MCF 10A (cell line): Measurements from ENCODE around the gene ZBTB7C. TPM values are rescaled to one million over a fixed set of nuclear protein-coding genes. Genes with fewer than 3 reads are reported as not detected.

ENCODE experiments used
- BruUV-seq: library from RNA; stranded (reverse); fragments of 400-500 nt; replicated peaks from 2 replicates; lab custom pipeline; 2021; lab: Mats Ljungman, UMichigan
- CTCF ChIA-PET: fragments of 300-600 bp; sonication (Branson Sonifier 250); formaldehyde crosslinking; extraction: SDS; loops from one replicate; lab custom pipeline; 2021; ENCODE audit warnings: antibody characterized with exemption, inconsistent platforms; lab: Yijun Ruan, JAX
- POLR2A ChIA-PET: fragments of 300-600, 350-650 bp; sonication (Branson Sonifier 250); formaldehyde crosslinking; extraction: SDS; loops from one replicate; lab custom pipeline; 2020; ENCODE audit warnings: antibody characterized with exemption, inconsistent platforms; lab: Yijun Ruan, JAX
- DNase-seq: peaks from one replicate; pipeline ENCODE4 v3.0.0-alpha.2; 2018; ENCODE audit not compliant: unreplicated experiment
- H3K27ac Mint-ChIP-seq: one replicate; pipeline ENCODE4 v1.8.0; 2022; ENCODE audit warnings: mild to moderate bottlenecking, low read depth, mixed read lengths; ENCODE audit not compliant: unreplicated experiment
- H3K27me3 Mint-ChIP-seq: one replicate; pipeline ENCODE4 v1.8.0; 2022; ENCODE audit warnings: mixed read lengths; ENCODE audit not compliant: insufficient read depth, unreplicated experiment
- H3K36me3 Mint-ChIP-seq: one replicate; pipeline ENCODE4 v1.8.0; 2022; ENCODE audit warnings: mild to moderate bottlenecking, moderate library complexity, mixed read lengths; ENCODE audit not compliant: insufficient read depth, unreplicated experiment
- H3K4me1 Mint-ChIP-seq: one replicate; pipeline ENCODE4 v1.8.0; 2022; ENCODE audit warnings: mixed read lengths; ENCODE audit not compliant: insufficient read depth, unreplicated experiment
- H3K4me3 Mint-ChIP-seq: one replicate; pipeline ENCODE4 v1.8.0; 2022; ENCODE audit warnings: mild to moderate bottlenecking, moderate library complexity, mixed read lengths; ENCODE audit not compliant: unreplicated experiment
- H3K9me3 Mint-ChIP-seq: one replicate; pipeline ENCODE4 v1.8.0; 2022; ENCODE audit warnings: mixed read lengths; ENCODE audit not compliant: unreplicated experiment
- CTCF ChIP-seq: fragments of 200-600 bp; IDR thresholded peaks from one replicate; pipeline ENCODE4 v1.8.0; 2022; ENCODE audit warnings: antibody characterized with exemption, mild to moderate bottlenecking; ENCODE audit not compliant: unreplicated experiment
- intact Hi-C: fragments of 100-400 bp; cut with micrococcal nuclease; formaldehyde crosslinking; loops from 2 replicates; pipeline ENCODE4 v1.14.1; 2022
- total RNA-seq: library from RNA; stranded (reverse); gene quantifications from 2 replicates; pipeline ENCODE4 v1.2.3, GENCODE V29; 2022

The ZBTB7C gene
- total RNA-seq, 1 experiment from 2014 or later: 0.42 TPM

- Mint-ChIP-seq H3K36me3 (no peaks in the 10 kb centered on the region), H3K9me3 (no peaks in the 10 kb centered on the region), H3K4me3 (no peak overlapping the region), H3K27me3 (no peaks in the 10 kb centered on the region), H3K4me1 (peaks cover 16% of the 10 kb centered on the region), H3K27ac (no peak overlapping the region)
- ChIA-PET CTCF (no interaction called here), POLR2A (no interaction called here)
- no peak for TF ChIP-seq CTCF
- no peak for DNase-seq
- intact Hi-C loops: no loop called here
- BruUV-seq: no TSS peak
These were observed 334.1 kb downstream of the ZBTB7C start for GRCh38 chr18:48074929-48075706.

GRCh38 chr18:48073211-48073930 lies 335.8 kb downstream of the ZBTB7C start:
- Mint-ChIP-seq H3K27me3 (no peaks in the 10 kb centered on the region), H3K4me1 (peaks cover 16% of the 10 kb centered on the region), H3K27ac (peak overlapping the region; percentile 59), H3K9me3 (no peaks in the 10 kb centered on the region), H3K4me3 (no peak overlapping the region), H3K36me3 (no peaks in the 10 kb centered on the region)
- no TSS peak for BruUV-seq
- ChIA-PET CTCF (no interaction called here), POLR2A (interaction anchor here (0.6 kb wide), 1 partner anchor 337 kb away, joined by 3 read pairs; no protein-coding TSS in a partner anchor)
- no peak for TF ChIP-seq CTCF
- intact Hi-C loops: no loop called here
- no peak for DNase-seq

- ChIA-PET POLR2A (no interaction called here), CTCF (interaction anchor here (0.9 to 1.1 kb wide), 2 partner anchors 42 to 339 kb away, joined by 3 read pairs; no protein-coding TSS in a partner anchor)
- Mint-ChIP-seq H3K36me3 (no peaks in the 10 kb centered on the region), H3K27me3 (no peaks in the 10 kb centered on the region), H3K27ac (peak overlapping the region; percentile 59), H3K4me3 (no peak overlapping the region), H3K4me1 (peaks cover 16% of the 10 kb centered on the region), H3K9me3 (no peaks in the 10 kb centered on the region)
- no peak for TF ChIP-seq CTCF
- intact Hi-C loops: no loop called here
- DNase-seq: no peak
- BruUV-seq: no TSS peak
These were observed 336.6 kb downstream of the ZBTB7C start for GRCh38 chr18:48072428-48073204.
